ENCODE measurements around the gene KCNRG.
"Not testable (repeated sequence)": the region's sequence is repeated elsewhere in the genome, so short reads cannot be mapped to it uniquely, and the experiment has no call there.

Gene KCNRG

DNA sequence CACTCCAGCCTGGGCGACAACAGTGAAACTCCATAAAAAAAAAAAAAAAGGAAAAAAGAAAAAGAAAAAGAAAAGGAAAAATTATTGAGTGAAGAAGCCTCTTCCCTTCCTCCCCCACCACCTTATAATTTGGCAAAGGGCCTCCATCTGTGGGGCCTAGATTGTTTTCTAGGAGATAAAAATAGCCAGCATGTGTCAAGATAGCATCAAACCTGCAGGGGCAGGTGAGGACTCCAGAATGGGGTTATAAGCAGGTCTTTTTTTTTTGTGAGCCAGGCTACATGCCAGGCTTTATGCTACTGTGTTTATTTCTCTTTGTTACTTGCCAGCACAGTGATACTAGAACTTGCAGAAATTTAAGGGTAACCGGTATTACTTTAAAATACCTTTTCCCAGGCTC is 30.1 kb upstream of the KCNRG start:
- Histone ChIP-seq H3K4me2 (ENCODE audit: low read depth, low read length) (no peak overlapping the region), H3K9me2 (replicated peaks; ENCODE audit: insufficient read depth, low read length) (no peaks in the 10 kb centered on the region)
- TF ChIP-seq, protein P1, sequence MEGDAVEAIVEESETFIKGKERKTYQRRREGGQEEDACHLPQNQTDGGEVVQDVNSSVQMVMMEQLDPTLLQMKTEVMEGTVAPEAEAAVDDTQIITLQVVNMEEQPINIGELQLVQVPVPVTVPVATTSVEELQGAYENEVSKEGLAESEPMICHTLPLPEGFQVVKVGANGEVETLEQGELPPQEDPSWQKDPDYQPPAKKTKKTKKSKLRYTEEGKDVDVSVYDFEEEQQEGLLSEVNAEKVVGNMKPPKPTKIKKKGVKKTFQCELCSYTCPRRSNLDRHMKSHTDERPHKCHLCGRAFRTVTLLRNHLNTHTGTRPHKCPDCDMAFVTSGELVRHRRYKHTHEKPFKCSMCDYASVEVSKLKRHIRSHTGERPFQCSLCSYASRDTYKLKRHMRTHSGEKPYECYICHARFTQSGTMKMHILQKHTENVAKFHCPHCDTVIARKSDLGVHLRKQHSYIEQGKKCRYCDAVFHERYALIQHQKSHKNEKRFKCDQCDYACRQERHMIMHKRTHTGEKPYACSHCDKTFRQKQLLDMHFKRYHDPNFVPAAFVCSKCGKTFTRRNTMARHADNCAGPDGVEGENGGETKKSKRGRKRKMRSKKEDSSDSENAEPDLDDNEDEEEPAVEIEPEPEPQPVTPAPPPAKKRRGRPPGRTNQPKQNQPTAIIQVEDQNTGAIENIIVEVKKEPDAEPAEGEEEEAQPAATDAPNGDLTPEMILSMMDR (IDR thresholded peaks at IDR 0.05; ENCODE audit: low read length) = no peak
- no peak for TF ChIP-seq EZH2phosphoT487 (IDR thresholded peaks at IDR 0.05; ENCODE audit: low read length)
- no peak for TF ChIP-seq EZH2 (optimal IDR thresholded peaks at IDR 0.05; ENCODE audit: low read depth, low read length)

DNA sequence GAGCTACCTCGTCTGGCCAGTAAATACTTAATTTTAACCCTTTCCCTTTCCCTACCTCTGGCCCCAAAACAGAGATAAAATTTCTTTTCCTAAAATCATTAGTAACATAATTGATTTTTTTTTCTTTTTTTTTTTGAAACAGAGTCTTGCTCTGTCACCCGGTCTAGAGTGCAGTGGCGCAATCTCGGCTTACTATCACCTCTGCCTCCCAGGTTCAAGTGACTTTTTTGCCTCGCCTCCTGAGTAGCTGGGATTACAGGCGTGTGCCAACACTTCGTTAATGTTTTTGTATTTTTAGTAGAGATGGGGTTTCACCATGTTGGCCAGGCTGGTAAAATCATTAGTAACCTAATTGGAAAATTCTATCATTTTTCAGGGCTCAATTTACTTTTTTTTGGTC is 28.8 kb upstream of the KCNRG start:
- Histone ChIP-seq H3K9ac (ENCODE audit: low read length) (no peak overlapping the region), H3K9me3 (replicated peaks; ENCODE audit: insufficient read depth, low read length) (no peaks in the 10 kb centered on the region), H3K36me3 (replicated peaks; ENCODE audit: insufficient read depth, low read length) (no peaks in the 10 kb centered on the region), H3K4me1 (ENCODE audit: low read length) (no peaks in the 10 kb centered on the region), H3K4me2 (ENCODE audit: low read depth, low read length) (no peak overlapping the region), H3K79me2 (ENCODE audit: low read length) (no peaks in the 10 kb centered on the region), H3K27me3 (replicated peaks; ENCODE audit: insufficient read depth, low read length) (no peaks in the 10 kb centered on the region), H3F3A (ENCODE audit: insufficient read depth, low read length) (no peaks in the 10 kb centered on the region), H3K9me2 (replicated peaks; ENCODE audit: insufficient read depth, low read length) (no peaks in the 10 kb centered on the region), H2AFZ (ENCODE audit: low read length) (no peak overlapping the region), H3K27ac (ENCODE audit: low read length) (no peak overlapping the region), H3K4me3 (ENCODE audit: low read length) (no peak overlapping the region), H4K20me1 (ENCODE audit: insufficient read depth, low read length) (no peaks in the 10 kb centered on the region)
- TF ChIP-seq, protein P1 (IDR thresholded peaks at IDR 0.05; ENCODE audit: low read length) = no peak
- TF ChIP-seq EZH2phosphoT487 (IDR thresholded peaks at IDR 0.05; ENCODE audit: low read length) (no peak), EZH2 (optimal IDR thresholded peaks at IDR 0.05; ENCODE audit: low read depth, low read length) (no peak)
- DNase-seq = no peak

More for the DNA sequence above, 30.1 kb upstream of the KCNRG start:
- no peak overlapping the region for H3K9ac ChIP-seq (ENCODE audit: low read length)
- no peak overlapping the region for H2AFZ ChIP-seq (ENCODE audit: low read length)
- H3K79me2 ChIP-seq (ENCODE audit: low read length) = no peaks in the 10 kb centered on the region
- H4K20me1 ChIP-seq (ENCODE audit: insufficient read depth, low read length) = no peaks in the 10 kb centered on the region
- H3K9me3 ChIP-seq (replicated peaks; ENCODE audit: insufficient read depth, low read length) = no peaks in the 10 kb centered on the region
- no peaks in the 10 kb centered on the region for H3F3A ChIP-seq (ENCODE audit: insufficient read depth, low read length)
- no peak overlapping the region for H3K27ac ChIP-seq (ENCODE audit: low read length)
- H3K4me1 ChIP-seq (ENCODE audit: low read length) = no peaks in the 10 kb centered on the region
- no peaks in the 10 kb centered on the region for H3K36me3 ChIP-seq (replicated peaks; ENCODE audit: insufficient read depth, low read length)
- no peak for DNase-seq
- no peak overlapping the region for H3K4me3 ChIP-seq (ENCODE audit: low read length)
- no peaks in the 10 kb centered on the region for H3K27me3 ChIP-seq (replicated peaks; ENCODE audit: insufficient read depth, low read length)

DNA sequence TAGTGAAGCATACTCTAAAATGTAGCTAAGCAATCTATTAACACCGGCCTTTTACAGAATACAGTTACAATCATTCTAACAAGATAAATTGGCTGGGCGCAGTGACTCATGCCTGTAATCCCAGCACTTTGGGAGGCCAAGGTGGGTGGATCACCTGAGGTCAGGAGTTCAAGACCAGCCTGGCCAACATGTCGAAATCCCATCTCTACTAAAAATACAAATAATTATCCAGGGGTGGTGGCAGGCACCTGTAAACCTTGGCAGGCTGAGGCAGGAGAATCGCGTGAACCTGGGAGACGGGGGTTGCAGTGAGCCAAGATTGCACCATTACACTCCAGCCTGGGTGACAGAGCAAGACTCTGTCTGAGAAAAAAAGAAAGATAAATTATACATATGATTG is 24.6 kb upstream of the KCNRG start:
- H3K79me2 ChIP-seq (ENCODE audit: low read length); H2AFZ ChIP-seq (ENCODE audit: low read length); H3K4me1 ChIP-seq (ENCODE audit: low read length); H4K20me1 ChIP-seq (ENCODE audit: insufficient read depth, low read length); H3F3A ChIP-seq (ENCODE audit: insufficient read depth, low read length); H3K36me3 ChIP-seq (replicated peaks; ENCODE audit: insufficient read depth, low read length); H3K9me3 ChIP-seq (replicated peaks; ENCODE audit: insufficient read depth, low read length); H3K27ac ChIP-seq (ENCODE audit: low read length); DNase-seq; H3K4me3 ChIP-seq (ENCODE audit: low read length); H3K9me2 ChIP-seq (replicated peaks; ENCODE audit: insufficient read depth, low read length); H3K27me3 ChIP-seq (replicated peaks; ENCODE audit: insufficient read depth, low read length); H3K4me2 ChIP-seq (ENCODE audit: low read depth, low read length); H3K9ac ChIP-seq (ENCODE audit: low read length): not testable (repeated sequence)

DNA sequence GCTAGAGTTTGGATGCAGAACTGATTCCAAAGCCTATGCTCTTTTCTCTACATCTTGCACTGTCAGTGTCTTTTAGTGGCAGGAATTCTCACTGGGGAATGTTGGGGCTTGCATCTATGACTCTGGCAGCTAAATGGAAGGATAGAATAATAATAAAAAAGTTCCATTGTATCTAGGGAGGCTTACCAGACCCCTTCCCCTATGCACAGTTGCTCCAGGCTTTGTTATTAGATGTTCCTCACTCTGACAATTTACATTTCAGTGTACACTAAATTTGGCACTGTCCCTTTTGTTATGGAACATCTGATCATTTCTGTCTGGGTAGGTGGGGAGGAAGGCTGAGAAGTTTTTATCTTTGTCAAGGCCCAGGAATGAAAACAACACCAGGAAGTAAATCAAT is 22.1 kb upstream of the KCNRG start:
- Histone ChIP-seq H3F3A (ENCODE audit: insufficient read depth, low read length) (no peaks in the 10 kb centered on the region), H3K27me3 (replicated peaks; ENCODE audit: insufficient read depth, low read length) (no peaks in the 10 kb centered on the region), H3K9me3 (replicated peaks; ENCODE audit: insufficient read depth, low read length) (no peaks in the 10 kb centered on the region), H3K4me3 (ENCODE audit: low read length) (no peak overlapping the region), H3K9ac (ENCODE audit: low read length) (no peak overlapping the region), H3K4me1 (ENCODE audit: low read length) (no peaks in the 10 kb centered on the region), H2AFZ (ENCODE audit: low read length) (no peak overlapping the region), H3K9me2 (replicated peaks; ENCODE audit: insufficient read depth, low read length) (no peaks in the 10 kb centered on the region), H3K36me3 (replicated peaks; ENCODE audit: insufficient read depth, low read length) (no peaks in the 10 kb centered on the region), H3K27ac (ENCODE audit: low read length) (no peak overlapping the region), H4K20me1 (ENCODE audit: insufficient read depth, low read length) (no peaks in the 10 kb centered on the region), H3K4me2 (ENCODE audit: low read depth, low read length) (no peak overlapping the region), H3K79me2 (ENCODE audit: low read length) (peaks cover 3% of the 10 kb centered on the region)
- DNase-seq = no peak
- TF ChIP-seq, protein P1 (IDR thresholded peaks at IDR 0.05; ENCODE audit: low read length) = no peak
- TF ChIP-seq EZH2 (optimal IDR thresholded peaks at IDR 0.05; ENCODE audit: low read depth, low read length) (no peak), EZH2phosphoT487 (IDR thresholded peaks at IDR 0.05; ENCODE audit: low read length) (no peak)

Measured in MM.1S (cell line).